IPS DF 6.9 (cell line): Measurements from ENCODE around the gene CPHXL2.

Source experiments
- DNase-seq: peaks from one replicate; pipeline ENCODE4 v3.0.0-alpha.2; 2013; ENCODE audit warnings: low read depth, low spot score
- H3K27ac ChIP-seq: one replicate; pipeline ENCODE4 v1.5.1; 2013; ENCODE audit warnings: low read length, control low read depth
- H3K27me3 ChIP-seq: 2 replicates; pipeline ENCODE4 v1.6.1; 2013; ENCODE audit warnings: mild to moderate bottlenecking, low read length; ENCODE audit not compliant: control insufficient read depth, insufficient read depth
- H3K36me3 ChIP-seq: 2 replicates; pipeline ENCODE4 v1.6.1; 2013; ENCODE audit warnings: low read length; ENCODE audit not compliant: control insufficient read depth, insufficient read depth
- H3K4me1 ChIP-seq: 2 replicates; pipeline ENCODE4 v1.6.1; 2013; ENCODE audit warnings: low read length; ENCODE audit not compliant: control insufficient read depth, insufficient read depth
- H3K4me3 ChIP-seq: 2 replicates; pipeline ENCODE4 v1.5.1; 2013; ENCODE audit warnings: mild to moderate bottlenecking, low read length
- H3K9me3 ChIP-seq: 2 replicates; pipeline ENCODE4 v1.6.1; 2013; ENCODE audit warnings: low read length, inconsistent platforms; ENCODE audit not compliant: control insufficient read depth, insufficient read depth
- WGBS: extraction: QIAGEN DNeasy Blood & Tissue Kit; methylation state at CpG from one replicate; pipeline ENCODE4 v1.1.7; 2013; ENCODE audit warnings: mixed read lengths, missing lambda C conversion rate; ENCODE audit not compliant: insufficient read length, insufficient coverage; 5-methylcytosine and 5-hydroxymethylcytosine counted together

The CPHXL2 gene

DNA sequence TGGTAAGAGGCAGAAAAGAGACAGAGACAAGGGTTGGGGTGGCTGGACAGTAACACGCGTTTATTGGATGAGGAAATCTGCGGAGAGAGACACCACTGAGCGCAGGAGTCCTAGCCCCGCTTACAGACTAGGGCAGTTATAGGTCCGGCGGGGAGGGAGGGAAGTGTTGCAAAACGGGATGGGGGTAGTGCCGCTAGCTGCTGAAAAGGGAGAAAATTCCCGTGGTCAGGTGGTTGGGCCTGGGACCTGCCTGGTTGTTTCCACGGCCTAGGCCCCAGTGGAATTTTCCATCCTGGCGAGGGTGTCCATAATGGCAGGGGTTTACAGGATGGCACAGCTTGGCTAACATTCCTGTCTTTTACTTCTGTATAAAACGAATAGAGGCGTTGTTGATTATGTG is 5.5 kb upstream of the CPHXL2 start:
- no peak overlapping the region for H3K27ac ChIP-seq
- WGBS: no CpG with 5 or more reads among the region's 14 CpGs
- peaks cover 2% of the 10 kb centered on the region for H3K9me3 ChIP-seq
- H3K36me3 ChIP-seq: no peaks in the 10 kb centered on the region
- no peak for DNase-seq
- H3K4me3 ChIP-seq: no peak overlapping the region
- no peaks in the 10 kb centered on the region for H3K4me1 ChIP-seq
- H3K27me3 ChIP-seq: no peaks in the 10 kb centered on the region

DNA sequence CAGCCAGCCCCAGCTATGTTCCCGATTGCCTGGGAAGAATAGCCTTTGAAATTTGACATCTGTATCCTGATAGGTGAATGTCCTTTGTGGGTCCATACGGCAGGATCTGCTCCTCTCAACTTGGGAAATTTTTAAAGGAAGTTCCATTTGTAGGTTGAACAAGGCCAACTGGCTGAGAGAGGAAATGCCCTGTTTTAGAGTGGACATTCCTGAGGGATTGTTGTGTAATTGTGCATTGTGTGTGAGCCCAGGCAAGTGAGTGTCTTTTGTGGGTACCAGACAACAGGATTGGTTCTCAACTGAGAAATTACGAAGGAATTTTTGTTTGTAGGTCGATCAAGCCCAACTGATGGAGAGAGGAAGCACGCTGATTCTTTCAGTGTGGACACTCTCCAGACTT is 2.6 kb upstream of the CPHXL2 start:
- Histone ChIP-seq H3K4me3 (no peak overlapping the region), H3K36me3 (no peaks in the 10 kb centered on the region), H3K4me1 (no peaks in the 10 kb centered on the region), H3K27ac (no peak overlapping the region), H3K9me3 (peaks cover 2% of the 10 kb centered on the region), H3K27me3 (no peaks in the 10 kb centered on the region)
- DNase-seq: no peak
- WGBS: no CpG with 5 or more reads among the region's 5 CpGs

DNA sequence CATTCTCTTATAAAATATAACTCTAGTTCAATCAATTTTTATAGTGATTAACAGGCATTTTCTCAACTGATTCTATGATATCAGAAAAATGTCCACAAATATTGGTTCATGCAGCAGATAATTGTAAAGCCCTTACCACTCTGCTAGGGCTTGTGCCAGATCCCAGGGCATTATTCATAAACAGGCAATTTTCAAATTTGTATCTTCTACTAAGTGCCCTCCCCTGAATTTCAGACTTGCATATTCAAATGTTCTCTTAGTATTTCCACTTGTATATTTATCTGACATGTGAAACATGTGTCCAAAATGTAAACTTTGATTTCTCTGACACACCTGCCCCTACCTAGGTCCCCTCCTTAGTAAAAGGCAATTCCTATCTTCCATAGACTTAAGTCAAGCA is 9.3 kb downstream of the CPHXL2 start:
- H3K36me3 ChIP-seq: no peaks in the 10 kb centered on the region
- no peak overlapping the region for H3K27ac ChIP-seq
- no peaks in the 10 kb centered on the region for H3K27me3 ChIP-seq
- H3K9me3 ChIP-seq: no peaks in the 10 kb centered on the region
- H3K4me1 ChIP-seq: no peaks in the 10 kb centered on the region
- H3K4me3 ChIP-seq: no peak overlapping the region
- DNase-seq: no peak

DNA sequence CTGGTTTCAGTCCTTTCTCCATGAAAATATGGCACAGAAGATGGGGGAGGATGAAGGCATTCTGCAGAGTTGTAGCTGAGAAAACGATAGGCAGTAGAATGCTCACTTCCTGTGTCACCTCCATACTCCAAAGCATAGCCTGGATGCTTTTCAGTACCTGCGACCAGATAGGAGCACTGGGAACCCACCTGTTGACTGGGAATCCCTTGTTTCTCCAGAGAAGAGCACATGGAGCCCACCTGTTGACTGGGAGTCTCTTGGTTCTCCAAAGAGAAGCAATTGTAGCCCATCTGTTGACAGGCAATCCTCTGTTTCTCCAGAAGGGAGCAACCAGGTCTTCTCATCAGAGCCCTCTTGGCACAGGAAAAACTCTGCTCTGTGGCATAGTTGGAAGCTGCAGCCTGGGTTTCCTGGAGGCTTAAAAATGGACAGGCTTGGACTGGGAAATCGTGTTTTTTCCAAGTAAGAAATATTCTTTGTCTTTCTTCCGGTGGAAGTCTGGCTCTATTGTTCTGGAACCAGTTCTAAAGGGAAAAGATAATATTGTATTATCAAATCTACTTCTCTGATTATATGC is 16.0 kb downstream of the CPHXL2 start:
- Histone ChIP-seq H3K9me3 (no peaks in the 10 kb centered on the region), H3K36me3 (peaks cover 3% of the 10 kb centered on the region; the same call in 1 of the 2 replicates)
- no peak for DNase-seq

DNA sequence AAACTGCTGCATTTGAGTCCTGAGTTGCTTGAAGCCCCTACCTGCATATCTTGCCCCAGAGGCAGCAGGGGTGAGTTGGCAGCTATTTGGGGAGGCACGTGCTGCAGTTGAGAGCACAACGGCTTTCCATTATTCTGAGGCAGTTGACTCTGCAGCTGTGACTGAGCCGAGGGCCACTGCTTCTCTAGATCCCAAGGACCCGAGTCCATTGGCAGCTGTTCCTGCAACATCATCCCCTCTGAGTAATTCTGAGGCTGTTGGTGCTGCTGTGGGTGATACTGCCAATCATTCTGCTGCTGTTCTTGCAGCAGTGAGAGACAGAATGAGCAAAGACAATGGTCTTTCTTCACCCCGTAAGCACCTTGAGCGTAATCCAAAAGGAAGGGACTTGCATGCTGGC is 16.5 kb downstream of the CPHXL2 start:
- Histone ChIP-seq H3K27ac (no peak overlapping the region), H3K4me1 (no peaks in the 10 kb centered on the region), H3K9me3 (no peaks in the 10 kb centered on the region), H3K4me3 (no peak overlapping the region), H3K27me3 (no peaks in the 10 kb centered on the region), H3K36me3 (peaks cover 3% of the 10 kb centered on the region; the same call in 1 of the 2 replicates)
- WGBS: no CpG with 5 or more reads among the region's 6 CpGs
- no peak for DNase-seq

More for the DNA sequence above, 16.0 kb downstream of the CPHXL2 start:
- no peak overlapping the region for H3K4me3 ChIP-seq
- H3K27me3 ChIP-seq: no peaks in the 10 kb centered on the region
- no CpG with 5 or more reads among the region's 4 CpGs for WGBS
- H3K4me1 ChIP-seq: no peaks in the 10 kb centered on the region
- H3K27ac ChIP-seq: no peak overlapping the region

DNA sequence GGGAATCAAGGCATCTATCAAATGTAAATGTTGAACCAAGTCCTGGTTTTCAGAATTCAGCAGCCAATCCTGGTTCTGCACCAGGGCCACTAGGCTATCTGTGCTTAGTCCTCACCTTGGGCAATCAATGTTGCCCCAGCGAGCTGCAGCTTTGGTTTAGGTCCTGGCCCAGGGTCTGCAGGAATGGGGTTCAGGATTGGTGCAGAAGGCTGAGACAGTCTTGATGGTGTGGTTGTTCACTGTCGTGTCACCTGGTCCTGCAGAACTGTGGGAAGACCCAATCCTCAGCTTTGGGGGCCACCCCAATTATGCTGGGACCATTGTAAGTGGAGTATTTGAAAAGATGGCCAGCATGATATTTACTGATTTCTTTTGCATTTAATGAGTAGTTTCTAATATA is 18.6 kb downstream of the CPHXL2 start:
- Histone ChIP-seq H3K36me3 (peaks cover 3% of the 10 kb centered on the region; the same call in 1 of the 2 replicates), H3K4me1 (no peaks in the 10 kb centered on the region), H3K27ac (no peak overlapping the region), H3K9me3 (no peaks in the 10 kb centered on the region), H3K4me3 (no peak overlapping the region), H3K27me3 (no peaks in the 10 kb centered on the region)
- no CpG with 5 or more reads among the region's 2 CpGs for WGBS
- DNase-seq: no peak

DNA sequence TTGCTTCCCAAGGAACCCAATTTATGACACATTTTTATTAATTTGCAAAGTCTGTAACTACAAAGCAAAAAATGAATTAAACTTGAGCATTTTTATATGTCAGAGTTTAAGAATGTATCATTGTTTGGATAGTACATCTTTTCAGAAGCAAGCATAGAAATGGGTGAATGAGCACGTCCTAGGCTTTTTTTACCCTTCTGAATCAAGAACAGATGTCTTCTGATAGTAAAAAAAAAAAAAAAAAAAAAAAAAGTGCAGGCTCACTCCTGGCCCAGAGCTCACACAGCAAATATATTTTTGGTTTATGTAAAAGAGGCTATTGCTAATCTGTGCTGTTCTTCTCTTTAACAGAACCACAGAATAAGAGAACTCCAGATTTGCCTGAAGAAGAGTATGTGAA is 22.9 kb downstream of the CPHXL2 start:
- WGBS: no CpG with 5 or more reads among the region's 1 CpG
- no peaks in the 10 kb centered on the region for H3K9me3 ChIP-seq
- H3K4me3 ChIP-seq: no peak overlapping the region
- DNase-seq: no peak
- no peaks in the 10 kb centered on the region for H3K4me1 ChIP-seq
- no peak overlapping the region for H3K27ac ChIP-seq
- H3K36me3 ChIP-seq: peaks cover 3% of the 10 kb centered on the region; the same call in 1 of the 2 replicates
- no peaks in the 10 kb centered on the region for H3K27me3 ChIP-seq

DNA sequence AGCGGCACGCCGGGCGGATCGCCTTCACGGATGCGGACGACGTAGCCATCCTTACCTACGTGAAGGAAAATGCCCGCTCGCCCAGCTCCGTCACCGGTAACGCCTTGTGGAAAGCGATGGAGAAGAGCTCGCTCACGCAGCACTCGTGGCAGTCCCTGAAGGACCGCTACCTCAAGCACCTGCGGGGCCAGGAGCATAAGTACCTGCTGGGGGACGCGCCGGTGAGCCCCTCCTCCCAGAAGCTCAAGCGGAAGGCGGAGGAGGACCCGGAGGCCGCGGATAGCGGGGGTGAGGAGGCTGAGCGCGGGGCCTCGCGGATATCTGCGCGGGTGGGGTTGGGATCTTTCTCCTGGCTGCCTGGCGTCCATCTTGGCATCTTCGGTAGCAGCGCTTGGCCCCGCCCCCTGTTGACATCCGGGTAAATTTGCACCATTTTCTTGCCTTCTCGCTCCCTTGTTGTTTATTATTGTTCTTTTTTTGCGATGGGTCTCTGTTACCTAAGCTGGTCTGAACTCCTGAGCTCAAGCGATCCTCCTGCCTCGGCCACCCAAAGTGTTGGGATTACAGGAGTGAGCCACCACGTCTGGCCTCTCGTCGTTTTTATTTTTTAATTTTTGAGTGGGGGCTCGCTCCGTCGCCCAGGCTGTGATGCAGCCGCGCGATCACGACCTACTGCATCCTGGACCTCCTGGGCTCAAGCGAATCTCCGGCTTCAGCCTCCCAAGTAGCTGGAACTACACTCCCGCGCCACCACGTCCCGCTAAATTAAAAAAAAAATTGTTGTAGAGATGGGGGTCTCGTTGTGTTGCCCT is 28.3 kb downstream of the CPHXL2 start:
- no peaks in the 10 kb centered on the region for H3K36me3 ChIP-seq
- H3K27me3 ChIP-seq: no peaks in the 10 kb centered on the region
- H3K9me3 ChIP-seq: no peaks in the 10 kb centered on the region
- H3K4me1 ChIP-seq: no peaks in the 10 kb centered on the region
- peak; percentile 57 for DNase-seq
- WGBS: no CpG with 5 or more reads among the region's 62 CpGs
- no peak overlapping the region for H3K27ac ChIP-seq
- peak overlapping the region; percentile 88 for H3K4me3 ChIP-seq

DNA sequence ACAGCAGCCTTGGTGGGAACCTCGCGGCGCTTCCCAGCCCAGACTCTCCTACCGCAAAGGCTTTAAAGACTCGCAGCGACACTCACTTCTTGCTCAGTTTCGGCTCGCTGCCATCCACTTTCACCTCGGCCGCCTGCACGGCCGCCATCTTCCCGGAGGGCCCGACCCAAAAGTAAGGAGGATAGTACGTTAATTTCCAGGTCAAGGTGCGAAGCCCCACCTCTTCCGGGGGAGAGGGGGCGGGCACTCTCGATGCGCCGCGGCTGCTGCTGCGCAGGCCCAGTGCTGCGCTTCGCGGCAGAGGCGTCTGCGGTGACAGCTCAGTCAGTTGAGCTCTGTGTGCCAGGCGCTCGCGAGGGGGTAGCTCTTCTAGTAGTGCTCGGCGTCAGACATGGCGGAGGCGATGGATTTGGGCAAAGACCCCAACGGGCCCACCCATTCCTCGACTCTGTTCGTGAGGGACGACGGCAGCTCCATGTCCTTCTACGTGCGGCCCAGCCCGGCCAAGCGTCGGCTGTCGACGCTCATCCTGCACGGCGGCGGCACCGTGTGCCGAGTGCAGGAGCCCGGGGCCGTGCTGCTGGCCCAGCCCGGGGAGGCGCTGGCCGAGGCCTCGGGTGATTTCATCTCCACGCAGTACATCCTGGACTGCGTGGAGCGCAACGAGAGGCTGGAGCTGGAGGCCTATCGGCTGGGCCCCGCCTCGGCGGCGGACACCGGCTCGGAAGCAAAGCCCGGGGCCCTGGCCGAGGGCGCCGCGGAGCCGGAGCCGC is 29.1 kb downstream of the CPHXL2 start, which contains the start of the genes KARS1 and TERF2IP:
Gene KARS1 (minus strand): TSS at position 174 of the 773 bp plus-strand sequence. CDS start 26 bp downstream, at position 148.
Gene TERF2IP (plus strand): TSS at position 282 of the 773 bp plus-strand sequence. CDS start 110 bp downstream, at position 392.
- Histone ChIP-seq H3K36me3 (no peaks in the 10 kb centered on the region), H3K4me1 (no peaks in the 10 kb centered on the region), H3K27me3 (no peaks in the 10 kb centered on the region), H3K27ac (no peak within 1 kb of the TSS), H3K9me3 (no peaks in the 10 kb centered on the region), H3K4me3 (peak within 1 kb of the TSS; percentile 88)
- no CpG with 5 or more reads among the region's 76 CpGs for WGBS
- peak; percentile 75 for DNase-seq

DNA sequence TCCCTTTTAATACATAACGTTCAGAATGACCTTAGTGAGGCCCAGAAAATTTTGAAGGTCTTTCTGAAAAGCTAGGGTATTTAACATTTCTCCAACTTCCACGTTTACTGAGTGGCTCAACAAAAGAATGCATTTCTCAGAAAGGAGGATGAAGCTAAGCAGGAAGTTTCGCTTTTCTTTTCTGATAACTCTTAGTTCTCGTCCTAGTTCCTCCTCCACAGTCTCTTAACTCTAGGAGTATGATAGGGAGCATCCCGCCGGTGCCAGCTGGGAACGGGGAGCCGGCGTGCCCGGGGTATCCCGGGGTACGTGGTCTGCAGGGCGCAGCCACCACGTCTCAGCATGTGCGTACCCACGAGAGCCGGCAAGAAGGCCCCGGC is 29.7 kb downstream of the CPHXL2 start:
- no CpG with 5 or more reads among the region's 18 CpGs for WGBS
- Histone ChIP-seq H3K27me3 (no peaks in the 10 kb centered on the region), H3K4me3 (peak overlapping the region; percentile 88), H3K27ac (no peak overlapping the region), H3K36me3 (no peaks in the 10 kb centered on the region; the same call in 1 of the 2 replicates), H3K4me1 (no peaks in the 10 kb centered on the region), H3K9me3 (no peaks in the 10 kb centered on the region)
- no peak for DNase-seq
